Coronary artery (tissue), 2 donors: Measurements from ENCODE around the gene CAMK2D.

Experiments used
- DNase-seq: peaks from one replicate; pipeline ENCODE4 v3.0.0-alpha.2; 2017; ENCODE audit warnings: low spot score
- H3K27ac ChIP-seq, 2 donors: fragments of 200-600 bp; sonication (generic); one replicate each; pipeline ENCODE4 v1.5.1; 2016 to 2019
- H3K4me3 ChIP-seq: fragments of 200-600 bp; sonication (generic); 2 replicates; pipeline ENCODE4 v1.5.1; 2016; ENCODE audit warnings: mild to moderate bottlenecking, moderate library complexity
- CTCF ChIP-seq: fragments of 200-600 bp; sonication (generic); IDR thresholded peaks from one replicate; pipeline ENCODE4 v1.5.1; 2019; ENCODE audit warnings: antibody characterized with exemption

Gene CAMK2D

GRCh38 chr4:113541933-113542332 lies 219.6 kb downstream of the CAMK2D start:
- H3K27ac ChIP-seq, result no peak overlapping the region
- no peak for DNase-seq
- TF ChIP-seq CTCF, result no peak
- no peak overlapping the region for H3K4me3 ChIP-seq

- Histone ChIP-seq H3K4me3 (no peak overlapping the region), H3K27ac (peak overlapping the region; percentile 15 to 54)
- DNase-seq, result no peak
- no peak for TF ChIP-seq CTCF
These were observed 220.7 kb downstream of the CAMK2D start for GRCh38 chr4:113540859-113541258.

GRCh38 chr4:113539408-113539807 lies 222.1 kb downstream of the CAMK2D start:
- DNase-seq, result no peak
- no peak for TF ChIP-seq CTCF
- Histone ChIP-seq H3K4me3 (no peak overlapping the region), H3K27ac (no peak overlapping the region)

GRCh38 chr4:113537628-113538027 lies 223.9 kb downstream of the CAMK2D start:
- Histone ChIP-seq H3K27ac (peak overlapping the region; percentile 50 to 51), H3K4me3 (no peak overlapping the region)
- no peak for TF ChIP-seq CTCF
- DNase-seq, result no peak

GRCh38 chr4:113537203-113537602 lies 224.3 kb downstream of the CAMK2D start:
- H3K4me3 ChIP-seq, result no peak overlapping the region
- no peak for TF ChIP-seq CTCF
- H3K27ac ChIP-seq, result peak overlapping the region; percentile 50 to 51
- no peak for DNase-seq

- TF ChIP-seq CTCF, result no peak
- Histone ChIP-seq H3K27ac (peak overlapping the region in 1 of 2 donors; percentile 1), H3K4me3 (no peak overlapping the region)
- no peak for DNase-seq
These were observed 226.8 kb downstream of the CAMK2D start for GRCh38 chr4:113534711-113535110.

GRCh38 chr4:113531572-113531971 lies 230.0 kb downstream of the CAMK2D start:
- no peak overlapping the region for H3K4me3 ChIP-seq
- DNase-seq, result no peak
- no peak overlapping the region for H3K27ac ChIP-seq
- no peak for TF ChIP-seq CTCF
